GM18873 (cell line): Measurements from ENCODE around the gene ANKRD28.
A peak's percentile ranks its signal among the peaks of the same experiment; 100 is the strongest.
"Not testable (repeated sequence)": the region's sequence is repeated elsewhere in the genome, so short reads cannot be mapped to it uniquely, and the experiment has no call there.

Experiments used
- ATAC-seq: cut with Tn5 transposase; IDR thresholded peaks from one replicate; pipeline ENCODE4 v1.9.1; 2021; ENCODE audit warnings: mild to moderate bottlenecking, moderate library complexity, moderate number of reproducible peaks; ENCODE audit not compliant: unreplicated experiment, low FRiP score

Gene ANKRD28

DNA sequence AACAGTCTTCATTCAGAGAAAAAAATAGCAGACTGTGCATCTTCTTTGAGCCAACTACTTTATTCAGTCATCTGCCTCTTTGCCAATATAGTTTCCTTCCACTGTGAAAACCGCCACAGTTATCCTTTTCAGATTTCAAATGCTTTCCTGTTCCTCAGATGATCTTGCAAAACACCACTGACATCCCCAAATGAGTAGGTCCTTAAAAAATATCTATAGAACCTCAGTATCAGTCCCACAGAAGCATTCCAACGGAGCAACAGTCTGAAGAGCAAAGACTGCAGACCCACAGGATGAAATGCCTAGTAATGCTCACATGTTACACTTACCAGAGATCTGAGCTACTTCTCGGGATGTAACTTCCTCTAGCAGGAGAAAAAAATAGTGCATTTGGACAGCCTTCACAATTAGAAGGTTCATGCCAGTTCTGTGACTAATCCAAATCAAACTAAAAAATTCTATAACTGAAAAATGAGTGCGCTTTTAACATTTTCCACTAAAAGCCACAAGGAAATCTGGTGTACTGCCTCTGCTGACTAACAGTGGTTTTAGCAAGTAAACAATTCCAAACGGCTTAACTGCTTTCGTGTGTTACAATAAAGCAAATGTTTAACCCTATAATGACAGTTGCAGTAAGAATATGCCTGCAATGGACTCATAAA is at the start of gene ANKRD28:
Gene ANKRD28, minus strand, starts transcription at position 338 of the 662 bp plus-strand sequence. CDS start 1,458 bp downstream, outside the sequence.
- ATAC-seq, result no peak

DNA sequence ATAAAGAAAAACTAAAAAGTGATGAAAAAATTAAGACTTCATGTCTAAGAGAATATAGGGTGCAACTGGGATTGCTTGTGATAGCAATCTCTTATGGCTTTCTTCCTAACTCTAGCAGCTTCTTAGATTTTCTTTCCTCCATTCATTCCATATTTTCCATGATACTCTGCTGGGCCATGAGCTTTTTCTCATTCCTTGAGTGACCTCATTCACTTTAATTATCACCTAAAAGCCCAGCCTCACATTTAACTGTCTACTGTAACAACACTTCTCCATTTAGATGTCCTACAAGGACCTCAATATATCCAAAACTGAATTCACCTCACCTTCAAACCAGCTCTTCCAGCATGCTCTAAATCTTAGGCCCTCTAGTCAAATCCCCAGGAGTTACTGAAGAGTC is 49.5 kb upstream of the ANKRD28 start:
- no peak for ATAC-seq

DNA sequence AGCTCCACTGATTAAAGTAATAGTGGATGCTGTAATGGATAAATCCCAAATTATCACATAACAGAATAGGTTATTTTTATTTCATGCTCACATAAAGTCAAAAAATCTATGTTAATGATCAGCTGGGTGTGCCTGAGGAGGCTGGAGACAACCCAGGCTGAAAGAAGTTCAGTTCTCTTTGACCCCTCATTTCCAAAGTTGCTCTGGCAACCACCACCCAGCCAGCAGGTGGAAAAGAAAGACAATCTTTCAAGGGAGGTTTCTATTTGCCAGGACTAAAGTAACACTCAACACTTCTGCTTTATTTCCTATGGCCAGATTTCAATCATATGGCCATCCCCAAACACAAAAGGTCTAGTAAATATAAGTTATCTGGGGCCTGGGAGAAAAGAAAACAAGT is 48.8 kb upstream of the ANKRD28 start:
- no peak for ATAC-seq

DNA sequence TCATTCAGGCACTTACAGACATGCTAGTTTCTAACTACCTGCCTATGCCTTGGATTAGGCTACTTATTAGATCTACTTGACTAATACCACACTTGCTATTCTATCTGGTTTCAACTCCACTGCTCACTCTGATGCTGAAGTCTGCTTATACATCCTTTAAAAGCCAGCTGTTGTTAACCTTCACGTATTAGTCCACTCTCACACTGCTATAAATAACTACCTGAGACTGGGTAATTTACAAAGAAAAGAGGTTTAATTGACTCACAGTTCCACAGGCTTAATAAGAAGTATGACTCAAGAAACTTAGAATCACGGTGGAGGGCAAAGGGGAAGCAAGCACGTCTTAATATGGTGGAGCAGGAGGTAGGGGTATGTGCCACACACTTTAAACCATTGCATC is 47.7 kb upstream of the ANKRD28 start:
- ATAC-seq, result peak; percentile 50

DNA sequence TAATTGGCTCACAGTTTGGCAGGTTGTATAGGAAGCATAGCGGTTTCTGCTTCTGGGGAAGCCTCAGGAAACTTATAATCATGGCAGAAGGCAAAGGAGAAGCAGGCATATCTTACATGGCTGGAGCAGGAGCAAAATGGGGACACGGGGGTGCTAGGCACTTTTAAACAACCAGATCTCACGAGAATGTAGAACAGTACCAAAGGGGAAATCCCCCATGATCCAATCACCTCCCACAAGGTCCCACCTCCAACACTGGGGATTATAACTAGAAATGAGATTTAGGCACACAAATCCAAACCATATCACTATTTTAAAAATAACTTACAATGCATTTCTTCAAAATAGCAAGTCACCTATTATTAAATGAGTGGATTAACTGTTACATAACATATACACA is 47.1 kb upstream of the ANKRD28 start:
- ATAC-seq, result no peak

DNA sequence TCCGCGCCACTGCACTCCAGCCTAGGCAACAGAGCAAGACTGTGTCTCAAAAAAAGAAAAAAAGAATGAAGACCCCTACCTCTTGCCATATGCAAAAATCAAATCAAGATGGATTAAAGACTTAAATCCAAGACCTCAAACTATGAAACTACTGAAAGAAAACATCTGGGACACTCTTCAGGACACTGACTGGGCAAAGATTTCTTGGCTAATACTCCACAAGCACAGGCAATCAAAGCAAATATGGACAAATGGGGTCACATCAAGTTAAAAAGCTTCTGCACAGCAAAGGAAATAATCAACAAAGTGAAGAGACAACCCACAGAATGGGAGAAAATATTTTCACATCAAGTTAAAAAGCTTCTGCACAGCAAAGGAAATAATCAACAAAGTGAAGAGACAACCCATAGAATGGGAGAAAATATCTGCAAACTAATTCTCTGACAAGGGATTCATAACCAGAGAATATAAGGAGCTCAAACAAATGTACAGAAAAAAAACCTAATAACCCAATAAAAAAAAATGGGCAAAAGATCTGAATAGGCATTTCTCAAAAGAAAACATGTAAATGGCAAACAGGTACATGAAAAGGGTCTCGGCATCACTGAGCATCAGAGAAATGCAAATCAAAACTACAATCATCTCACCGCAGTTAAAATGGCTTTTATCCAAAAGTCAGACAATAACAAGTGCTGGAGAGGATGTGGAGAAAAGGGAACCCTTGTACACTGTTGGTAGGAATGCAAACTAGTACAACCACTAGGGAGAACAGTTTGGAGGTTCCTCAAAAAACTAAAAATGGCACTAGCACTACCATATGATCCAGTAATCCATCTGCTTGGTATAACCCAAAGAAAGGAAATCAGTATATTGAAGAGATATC is 43.6 kb upstream of the ANKRD28 start:
- not testable (repeated sequence) for ATAC-seq

DNA sequence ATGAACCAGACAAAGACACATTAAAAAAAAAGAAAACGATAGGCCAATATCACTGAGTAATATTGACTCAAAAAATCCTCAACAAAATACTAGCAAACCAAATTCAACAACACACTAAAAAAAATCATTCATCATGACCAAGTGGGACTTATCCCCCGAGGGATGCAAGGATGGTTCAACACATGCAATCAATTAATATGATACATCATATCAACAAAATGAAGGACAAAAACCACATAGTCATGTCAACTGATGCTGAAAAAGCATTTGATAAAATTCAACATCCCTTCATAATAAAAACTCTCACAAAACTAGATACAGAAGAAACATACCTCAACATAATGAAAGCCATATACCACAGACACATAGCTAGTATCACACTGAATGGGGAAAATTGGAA is 41.8 kb upstream of the ANKRD28 start:
- no peak for ATAC-seq

DNA sequence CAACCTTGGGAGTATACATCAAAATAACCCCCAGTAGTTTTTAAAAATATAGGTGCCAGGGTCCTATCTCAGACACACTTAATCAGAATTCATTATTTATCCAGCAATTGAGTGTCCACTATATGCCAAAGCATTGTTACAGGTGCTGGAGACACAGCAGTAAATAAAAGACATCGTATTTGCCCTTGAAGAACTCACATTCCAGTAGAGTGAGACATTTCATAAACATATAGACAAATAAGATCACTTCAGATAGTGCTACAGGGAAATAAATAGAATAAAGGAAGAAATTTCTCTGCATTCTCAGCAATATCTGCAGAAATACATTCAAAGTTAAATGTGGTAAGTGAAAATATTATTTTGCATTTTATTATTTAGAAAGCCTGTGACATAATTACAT is 34.1 kb upstream of the ANKRD28 start:
- ATAC-seq, result no peak

DNA sequence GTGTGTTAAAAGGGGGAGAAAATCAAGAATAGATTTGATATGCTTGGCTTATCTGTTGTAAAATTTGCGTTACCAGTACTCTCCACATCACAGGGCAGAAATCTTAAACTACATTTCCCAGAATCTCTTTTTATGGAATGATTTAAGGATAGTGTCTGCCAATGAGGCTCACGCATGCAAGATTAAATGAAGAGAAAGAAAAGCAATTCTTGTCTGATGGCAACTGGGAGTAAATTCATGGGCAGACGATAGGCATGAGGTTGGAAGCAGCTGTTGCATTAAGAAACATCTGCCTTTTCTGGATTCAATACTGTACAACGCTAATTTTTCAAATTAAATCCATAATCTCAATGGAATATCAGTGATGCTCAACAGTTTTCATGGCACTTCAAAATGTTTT is 27.2 kb upstream of the ANKRD28 start:
- no peak for ATAC-seq

DNA sequence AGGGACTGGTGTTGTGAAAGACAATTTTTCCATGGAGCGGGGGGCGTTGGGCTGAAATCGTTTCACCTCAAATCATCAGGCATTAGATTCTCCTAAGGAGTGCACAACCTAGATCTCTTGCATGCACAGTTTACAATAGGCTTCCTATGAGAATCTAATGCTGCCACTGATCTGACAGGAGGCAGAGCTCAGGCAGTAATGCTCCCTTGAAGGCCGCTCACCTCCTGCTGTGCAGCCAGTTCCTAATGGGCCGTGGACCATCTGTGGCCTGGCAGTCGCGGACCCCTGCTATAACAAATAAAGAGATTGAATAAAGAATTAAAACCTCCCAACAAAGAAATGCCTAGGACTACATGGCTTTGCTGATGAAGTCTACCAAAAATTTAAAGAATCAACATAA is 25.3 kb upstream of the ANKRD28 start:
- ATAC-seq, result no peak

DNA sequence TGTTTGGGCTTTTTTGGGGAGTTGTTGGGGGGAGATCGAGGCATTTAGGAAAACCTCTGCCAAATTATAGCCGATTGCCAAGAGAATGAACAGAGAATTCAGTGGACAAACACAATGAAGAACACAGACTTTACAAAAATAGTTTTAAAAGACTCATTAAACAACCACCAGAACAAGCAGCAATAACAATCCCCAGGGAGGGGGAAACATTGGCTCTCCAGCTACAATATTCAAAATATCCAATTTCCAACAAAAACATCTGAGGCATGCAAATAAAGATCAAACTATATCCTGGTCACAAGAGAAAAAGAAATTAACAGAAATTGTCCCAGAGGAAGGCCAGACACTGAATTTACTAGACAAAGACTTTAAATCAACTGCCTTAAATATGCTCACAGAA is 24.5 kb upstream of the ANKRD28 start:
- no peak for ATAC-seq

DNA sequence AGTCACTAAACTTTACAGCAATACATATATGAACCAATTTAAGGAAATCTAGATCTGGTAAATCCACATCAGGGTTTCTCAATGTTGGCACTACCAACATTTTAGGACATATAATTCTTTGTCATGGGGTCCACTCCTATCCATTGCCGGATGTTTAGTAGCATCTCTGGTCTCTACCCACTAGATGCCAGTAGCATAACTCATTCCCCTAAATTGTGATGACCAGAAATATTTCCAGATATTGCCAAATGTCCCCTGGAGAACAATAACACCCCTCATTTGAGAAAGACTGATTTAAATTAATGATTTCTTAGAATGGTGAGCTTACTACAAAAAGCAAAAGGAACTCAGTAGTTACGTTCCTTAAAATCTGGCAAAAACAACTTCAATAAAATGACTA is 23.1 kb upstream of the ANKRD28 start:
- no peak for ATAC-seq

DNA sequence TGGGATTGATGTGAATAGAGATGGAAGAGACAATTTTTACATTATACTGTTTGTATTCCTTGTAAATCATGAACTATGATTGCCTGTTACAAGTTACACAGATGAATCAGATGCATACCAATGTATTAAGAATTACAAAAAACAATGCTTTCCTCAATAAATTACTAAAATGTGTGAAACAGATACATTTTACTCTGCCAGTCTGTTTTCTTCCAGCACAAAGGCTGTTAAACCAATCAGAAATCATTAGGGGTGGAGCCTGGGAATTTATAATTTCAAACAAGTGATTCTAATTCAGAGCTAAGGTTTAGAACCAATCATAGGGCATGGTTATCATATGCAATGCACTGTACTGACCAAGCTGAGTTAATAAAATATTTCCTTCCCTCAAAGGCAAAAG is 21.8 kb upstream of the ANKRD28 start:
- ATAC-seq, result no peak

DNA sequence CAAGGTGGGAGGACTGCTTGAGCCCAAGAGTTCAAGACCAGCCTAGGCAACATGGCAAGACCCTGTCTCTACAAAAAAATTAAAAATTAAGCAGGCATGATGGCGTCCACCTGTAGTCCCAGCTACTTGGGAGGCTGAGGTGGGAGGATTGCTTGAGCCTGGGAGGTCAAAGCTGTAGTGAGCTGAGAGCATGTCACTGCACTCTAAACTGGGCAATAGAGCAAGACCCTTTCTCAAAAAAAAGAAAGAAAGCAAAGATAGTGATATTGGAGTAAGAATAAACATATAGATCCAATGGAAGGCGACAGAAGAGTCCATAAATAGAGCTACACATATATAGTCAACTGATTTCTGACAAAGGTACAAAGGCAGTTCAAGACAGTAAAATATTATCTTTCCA is 21.3 kb upstream of the ANKRD28 start:
- ATAC-seq, result no peak

DNA sequence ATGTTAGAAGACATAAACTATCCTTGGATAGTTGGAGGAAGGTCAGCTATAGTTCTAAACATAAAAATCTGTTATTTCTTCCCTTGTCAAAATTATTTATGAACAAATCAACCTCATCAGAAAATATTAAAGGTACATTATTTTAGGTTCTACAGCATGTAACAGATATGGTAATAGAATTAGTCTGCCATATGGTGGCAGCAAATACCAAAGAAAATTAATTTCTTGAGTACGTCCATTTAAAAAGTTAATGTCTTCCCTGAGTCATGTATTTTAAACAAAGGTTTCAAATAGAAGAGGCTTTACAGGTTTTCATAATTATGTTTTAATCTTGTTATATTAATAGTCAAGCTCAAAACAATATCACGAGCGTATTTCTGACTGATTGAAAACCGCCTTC is 17.9 kb upstream of the ANKRD28 start:
- ATAC-seq, result no peak

DNA sequence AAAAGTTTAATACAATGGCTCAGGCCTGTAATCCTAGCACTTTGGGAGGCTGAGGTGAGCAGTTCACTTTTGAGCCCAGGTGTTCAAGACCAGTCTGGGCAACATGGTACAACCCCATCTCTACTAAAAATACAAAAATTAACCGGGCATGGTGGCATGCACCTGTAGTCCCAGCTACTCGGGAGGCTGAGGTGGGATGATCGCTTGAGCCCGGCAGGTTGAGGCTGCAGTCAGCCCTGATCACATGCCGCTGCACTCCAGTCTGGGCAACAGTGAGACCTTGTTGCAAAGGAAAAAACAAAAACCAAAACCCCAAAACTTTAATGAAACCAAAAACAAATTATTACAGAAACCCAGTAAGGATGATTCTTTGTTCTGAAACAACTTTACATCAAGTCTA is 15.3 kb upstream of the ANKRD28 start:
- ATAC-seq, result not testable (repeated sequence)

DNA sequence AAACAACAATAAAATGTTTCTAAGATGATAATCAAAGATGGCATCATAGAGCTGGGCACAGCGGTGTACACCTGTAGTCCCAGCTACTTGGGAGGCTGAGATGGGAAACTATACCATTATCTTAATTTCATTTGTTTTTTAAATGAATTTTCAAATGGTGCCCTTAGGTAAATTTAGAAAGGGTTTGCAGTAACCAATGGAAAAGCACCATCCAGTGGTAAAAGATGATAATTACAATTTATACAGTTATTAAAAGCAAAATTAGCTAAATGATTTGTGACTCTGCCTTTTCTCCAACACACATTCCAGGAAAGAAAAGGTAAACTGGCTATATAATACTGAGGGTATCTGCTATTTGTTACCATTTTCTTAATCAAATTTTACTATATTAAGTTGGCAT is 14.4 kb upstream of the ANKRD28 start:
- no peak for ATAC-seq

DNA sequence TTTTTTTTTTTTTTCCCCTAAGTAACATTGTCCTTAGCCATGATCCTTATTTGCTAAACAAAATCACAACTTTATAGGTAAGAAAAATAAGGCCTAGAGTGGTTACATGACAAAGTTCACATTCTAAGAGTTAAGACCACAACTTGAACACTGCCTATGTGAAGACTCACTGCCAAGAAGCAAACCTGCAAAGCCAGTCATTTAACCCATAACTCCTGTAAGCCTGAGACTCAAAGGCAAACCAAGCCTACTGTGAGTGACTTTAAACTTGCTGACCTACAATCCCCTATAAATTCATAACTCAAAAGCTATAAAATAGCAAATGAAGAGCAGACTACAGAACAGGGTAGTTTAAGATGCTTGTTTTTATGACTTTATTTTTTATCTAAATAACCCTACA is 12.9 kb upstream of the ANKRD28 start:
- no peak for ATAC-seq

DNA sequence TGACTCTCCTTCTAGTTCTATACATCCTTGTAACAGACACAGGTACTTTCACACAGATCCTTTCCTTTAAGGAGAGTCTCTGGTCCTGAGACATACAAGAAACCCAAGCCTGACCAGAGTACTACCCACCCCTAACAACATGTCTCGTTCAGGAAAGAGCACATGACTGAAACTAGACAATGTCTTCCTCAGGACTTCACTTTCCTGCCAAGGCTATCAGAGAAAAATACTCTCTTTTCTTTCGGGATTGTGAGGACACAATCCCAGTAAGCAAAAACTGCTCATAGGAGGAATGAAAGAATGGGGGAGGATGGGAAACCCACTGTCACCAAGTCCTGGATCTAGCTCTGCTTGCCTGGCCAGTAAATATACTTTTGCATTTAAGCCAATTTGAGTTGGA is 11.5 kb upstream of the ANKRD28 start:
- no peak for ATAC-seq

DNA sequence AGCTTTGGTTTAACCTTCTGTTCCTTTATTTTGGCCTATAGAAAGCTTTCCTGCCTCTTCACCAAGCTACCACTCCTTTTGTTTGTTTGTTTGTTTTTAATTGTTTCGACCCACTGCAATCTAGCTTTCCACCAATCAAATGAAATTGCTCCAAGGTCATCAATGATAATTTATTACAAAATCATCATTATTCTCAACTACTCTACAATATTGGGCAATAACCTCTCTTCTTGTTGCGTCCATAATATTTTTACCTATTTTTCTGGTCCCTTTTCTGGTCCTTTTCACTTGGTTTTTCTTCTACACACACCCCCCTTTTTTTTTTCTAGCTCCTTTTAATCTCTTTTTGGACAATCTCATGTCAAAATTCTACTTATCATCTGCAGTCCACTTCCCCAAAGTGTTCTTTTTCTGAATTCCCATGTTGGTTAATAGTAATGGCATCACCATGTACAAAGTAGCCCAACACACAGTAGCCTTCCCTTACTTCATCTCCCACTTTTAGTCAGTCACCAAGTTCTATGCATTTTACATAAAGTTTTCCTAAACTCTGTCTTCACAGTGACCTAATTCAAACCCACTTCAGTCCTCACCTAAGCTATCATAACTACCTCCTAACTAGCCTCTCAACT is 11.0 kb upstream of the ANKRD28 start:
- ATAC-seq, result no peak

DNA sequence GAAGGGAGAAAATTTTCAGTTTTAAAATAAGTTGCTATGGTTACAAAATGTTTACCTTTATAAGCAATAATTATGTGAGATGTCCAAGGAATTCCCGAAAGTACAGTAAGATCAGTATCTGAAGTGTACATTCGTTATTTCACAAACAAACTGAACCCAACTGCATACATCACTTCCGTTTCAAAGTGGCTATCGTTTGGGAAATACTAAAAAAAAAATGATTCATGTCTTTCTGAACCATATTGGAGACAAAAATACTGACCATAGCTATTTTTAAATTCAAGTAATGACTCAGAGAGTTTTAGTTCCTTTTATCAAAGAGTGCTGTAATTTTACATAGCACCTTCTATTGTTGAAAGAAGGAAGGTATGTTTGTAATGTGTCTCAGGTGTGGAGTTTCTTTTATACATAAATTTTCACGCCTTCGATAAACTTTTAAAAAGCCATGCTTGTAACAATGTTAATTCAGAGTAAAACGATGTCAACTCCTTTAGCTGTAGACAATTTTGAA is 8.0 kb upstream of the ANKRD28 start:
- peak; percentile 63 for ATAC-seq
